K562 (cell line): ENCODE data around the gene CYFIP2. TPM values are rescaled to one million over a fixed set of nuclear protein-coding genes. Genes with fewer than 3 reads are reported as not detected.

Experiments
- CREM ChIP-seq: IDR thresholded peaks from 2 replicates; pipeline ENCODE4 v1.6.1; 2014; ENCODE audit warnings: antibody characterized with exemption, low read depth
- ELF2 ChIP-seq: fragments of 250-450 bp; sonication (Bioruptor Pico); IDR thresholded peaks from 2 replicates; pipeline ENCODE4 v1.5.0; 2021; ENCODE audit warnings: mild to moderate bottlenecking
- FOXM1 ChIP-seq, 2 experiments: fragments of 450-650 bp in 1 of 2; sonication (generic) in 1 of 2; formaldehyde crosslinking in 1 of 2; IDR thresholded peaks; 2 replicates each; pipeline versions ENCODE4 v1.6.1 to v1.9.0; 2017 to 2022; ENCODE audit warnings: low read depth in 2 of 2, mild to moderate bottlenecking in 2 of 2, missing genetic modification reagents in 1 of 2, moderate library complexity in 1 of 2
- GABPB2 ChIP-seq: fragments of 250-450 bp; sonication (Bioruptor Pico); conservative IDR thresholded peaks from 2 replicates; pipeline ENCODE4 v1.5.1; 2021; ENCODE audit warnings: mild to moderate bottlenecking
- GATAD2A ChIP-seq: fragments of 450-650 bp; IDR thresholded peaks from 2 replicates; pipeline ENCODE4 v1.6.1; 2017
- GTF2F1 ChIP-seq: IDR thresholded peaks from 2 replicates; pipeline ENCODE4 v1.6.1; 2011; ENCODE audit warnings: low read depth, low read length, improper control_type of control experiment
- MYC ChIP-seq, 2 experiments: fragments of 250-450 bp in 1 of 2; sonication (Bioruptor Pico) in 1 of 2; IDR thresholded peaks; 2 replicates each; pipeline versions ENCODE4 v1.5.1 to v1.6.1; 2012 to 2021; ENCODE audit warnings: low read depth in 2 of 2, borderline replicate concordance in 1 of 2, improper control_type of control experiment in 1 of 2, low read length in 1 of 2, mild to moderate bottlenecking in 1 of 2, moderate library complexity in 1 of 2
- PRMT5 ChIP-seq: sonication (generic); formaldehyde crosslinking; IDR thresholded peaks from 2 replicates; pipeline ENCODE4 v1.5.0; 2020; ENCODE audit warnings: missing genetic modification reagents
- TAL1 ChIP-seq: fragments of 450-650 bp; IDR thresholded peaks from 2 replicates; pipeline ENCODE4 v1.6.1; 2016; ENCODE audit warnings: mild to moderate bottlenecking
- TEAD1 ChIP-seq, 2 experiments: fragments of 450-650 bp in 1 of 2; sonication (generic) in 1 of 2; formaldehyde crosslinking; IDR thresholded peaks; 2 replicates each; pipeline versions ENCODE4 v1.4.0 to v1.8.0; 2020 to 2022; ENCODE audit warnings: mild to moderate bottlenecking in 2 of 2, missing genetic modification reagents in 1 of 2
- TOE1 ChIP-seq, 2 experiments: fragments of 450-650 bp in 1 of 2; sonication (generic) in 1 of 2; formaldehyde crosslinking in 1 of 2; IDR thresholded peaks; 2 replicates each; pipeline versions ENCODE4 v1.7.1 to v1.8.0; 2016 to 2022; ENCODE audit warnings: borderline replicate concordance in 2 of 2, mild to moderate bottlenecking in 2 of 2, antibody characterized with exemption in 1 of 2, inconsistent platforms in 1 of 2, low read depth in 1 of 2, missing genetic modification reagents in 1 of 2, moderate library complexity in 1 of 2
- ZNF347 ChIP-seq: fragments of 450-650 bp; formaldehyde crosslinking; IDR thresholded peaks from 2 replicates; pipeline ENCODE4 v1.4.0; 2020; ENCODE audit warnings: low read depth, mild to moderate bottlenecking, moderate library complexity
- ZNF584 ChIP-seq: fragments of 200-800 bp; sonication (Bioruptor generic); IDR thresholded peaks from 2 replicates; pipeline ENCODE4 v1.6.1; 2016; ENCODE audit warnings: low read depth, mild to moderate bottlenecking, missing genetic modification characterization, missing compliant biosample characterization
- polyA plus RNA-seq, 8 experiments: library from polyadenylated mRNA; depleted of rRNA in 4 of 8; stranded (reverse) in 5 of 8; unstranded in 3 of 8; fragments of >200 nt; fragmentation: Nextera tagmentation in 2 of 8; fragmentation: Illumina TruSeq in 1 of 8; extraction: Ambion mirVana in 2 of 8; extraction: Trizol in 1 of 8; gene quantifications; 2 replicates each; pipeline versions ENCODE4 v1.2.1 to v1.2.3, GENCODE V29; 2011 to 2014; ENCODE audit warnings: inconsistent platforms in 1 of 8, missing spikeins in 1 of 8
- total RNA-seq, 7 experiments: library from RNA; depleted of rRNA in 6 of 7; stranded (reverse); fragments of >200 nt in 6 of 7; fragmentation: Illumina TruSeq in 2 of 7; extraction: Trizol in 2 of 7; gene quantifications; 2 replicates each; pipeline versions ENCODE4 v1.2.1 to v1.2.3, GENCODE V29; 2011 to 2021; ENCODE audit warnings: low replicate concordance in 1 of 7
- TF ChIP-seq, protein P1 (sequence below): IDR thresholded peaks from 3 replicates; pipeline ENCODE4 v1.6.1; 2011; ENCODE audit warnings: borderline replicate concordance, mild to moderate bottlenecking; ENCODE audit not compliant: insufficient read length, insufficient read depth
- TF ChIP-seq, protein P2 (sequence below): IDR thresholded peaks from 2 replicates; pipeline ENCODE4 v1.6.1; 2011; ENCODE audit warnings: borderline replicate concordance, low read depth, mild to moderate bottlenecking, moderate library complexity, low read length; ENCODE audit not compliant: insufficient read depth, poor library complexity, severe bottlenecking
- TF ChIP-seq, protein P3 (sequence below): fragments of 450-650 bp; formaldehyde crosslinking; conservative IDR thresholded peaks from 2 replicates; pipeline ENCODE4 v1.4.0; 2022; ENCODE audit warnings: mild to moderate bottlenecking, missing genetic modification characterization
- TF ChIP-seq, protein P4 (sequence below): fragments of 450-650 bp; IDR thresholded peaks from 2 replicates; pipeline ENCODE4 v1.6.1; 2016
- TF ChIP-seq, protein P5 (sequence below): fragments of 150-350 bp; IDR thresholded peaks from 2 replicates; pipeline ENCODE4 v1.6.1; 2014; ENCODE audit warnings: low read depth, mild to moderate bottlenecking, low read length, borderline replicate concordance

CYFIP2 gene
- total and polyA plus RNA-seq, 9 of the 15 experiments (the other 6 are each of a cell fraction or from before 2014, with no cell fraction given), result 0.76 to 2.9 (median 1.4) TPM; not detected in 1

DNA sequence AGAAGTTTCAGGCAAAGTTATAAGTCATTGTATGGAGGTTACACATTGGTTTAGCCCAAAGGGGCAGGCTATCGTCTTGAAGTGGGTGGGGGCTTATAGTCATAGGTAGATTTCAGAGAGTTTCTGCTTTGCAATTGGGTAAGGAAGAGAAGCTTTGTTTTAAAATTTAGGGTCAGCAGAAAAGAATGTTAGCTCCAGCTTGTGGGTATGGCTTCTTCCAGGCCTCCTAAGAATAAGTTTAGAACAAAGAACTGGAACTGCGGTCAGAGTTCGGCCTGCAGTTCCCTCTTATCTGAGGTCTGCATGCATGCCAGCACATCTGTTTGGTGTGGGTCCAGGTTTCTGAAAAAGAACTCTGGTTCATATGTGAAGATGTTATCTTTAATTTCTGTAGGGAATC lies 96.1 kb downstream of the CYFIP2 start (continued):
- TF ChIP-seq TOE1 (IDR thresholded peaks at IDR 0.05; ENCODE audit: borderline replicate concordance), result no peak
- no peak for TF ChIP-seq TOE1 (CRISPR knock-in tag; IDR thresholded peaks at IDR 0.05; ENCODE audit: borderline replicate concordance, low read depth)
- no peak for TF ChIP-seq GABPB2 (CRISPR knock-in tag)
- TF ChIP-seq ZNF347 (CRISPR knock-in tag), result no peak
- 0 out of 2 replicates have a peak, but pooled peaks have one; percentile 44 for TF ChIP-seq ZNF584 (CRISPR knock-in tag)
- no peak; the same call in 1 of the 2 replicates for TF ChIP-seq CREM
- TF ChIP-seq, protein P1, sequence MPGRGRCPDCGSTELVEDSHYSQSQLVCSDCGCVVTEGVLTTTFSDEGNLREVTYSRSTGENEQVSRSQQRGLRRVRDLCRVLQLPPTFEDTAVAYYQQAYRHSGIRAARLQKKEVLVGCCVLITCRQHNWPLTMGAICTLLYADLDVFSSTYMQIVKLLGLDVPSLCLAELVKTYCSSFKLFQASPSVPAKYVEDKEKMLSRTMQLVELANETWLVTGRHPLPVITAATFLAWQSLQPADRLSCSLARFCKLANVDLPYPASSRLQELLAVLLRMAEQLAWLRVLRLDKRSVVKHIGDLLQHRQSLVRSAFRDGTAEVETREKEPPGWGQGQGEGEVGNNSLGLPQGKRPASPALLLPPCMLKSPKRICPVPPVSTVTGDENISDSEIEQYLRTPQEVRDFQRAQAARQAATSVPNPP, result no peak
- peak; percentile 83 for TF ChIP-seq FOXM1 (IDR thresholded peaks at IDR 0.05; ENCODE audit: low read depth)
- no peak for TF ChIP-seq FOXM1 (CRISPR knock-in tag; IDR thresholded peaks at IDR 0.05; ENCODE audit: low read depth)
- TF ChIP-seq, protein P2, sequence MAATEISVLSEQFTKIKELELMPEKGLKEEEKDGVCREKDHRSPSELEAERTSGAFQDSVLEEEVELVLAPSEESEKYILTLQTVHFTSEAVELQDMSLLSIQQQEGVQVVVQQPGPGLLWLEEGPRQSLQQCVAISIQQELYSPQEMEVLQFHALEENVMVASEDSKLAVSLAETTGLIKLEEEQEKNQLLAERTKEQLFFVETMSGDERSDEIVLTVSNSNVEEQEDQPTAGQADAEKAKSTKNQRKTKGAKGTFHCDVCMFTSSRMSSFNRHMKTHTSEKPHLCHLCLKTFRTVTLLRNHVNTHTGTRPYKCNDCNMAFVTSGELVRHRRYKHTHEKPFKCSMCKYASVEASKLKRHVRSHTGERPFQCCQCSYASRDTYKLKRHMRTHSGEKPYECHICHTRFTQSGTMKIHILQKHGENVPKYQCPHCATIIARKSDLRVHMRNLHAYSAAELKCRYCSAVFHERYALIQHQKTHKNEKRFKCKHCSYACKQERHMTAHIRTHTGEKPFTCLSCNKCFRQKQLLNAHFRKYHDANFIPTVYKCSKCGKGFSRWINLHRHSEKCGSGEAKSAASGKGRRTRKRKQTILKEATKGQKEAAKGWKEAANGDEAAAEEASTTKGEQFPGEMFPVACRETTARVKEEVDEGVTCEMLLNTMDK, result no peak
- TF ChIP-seq ELF2 (CRISPR knock-in tag), result no peak
- no peak for TF ChIP-seq MYC (IDR thresholded peaks at IDR 0.05; ENCODE audit: low read depth, low read length)
- no peak for TF ChIP-seq MYC (CRISPR knock-in tag; IDR thresholded peaks at IDR 0.05; ENCODE audit: borderline replicate concordance, low read depth)
- TF ChIP-seq, protein P3, sequence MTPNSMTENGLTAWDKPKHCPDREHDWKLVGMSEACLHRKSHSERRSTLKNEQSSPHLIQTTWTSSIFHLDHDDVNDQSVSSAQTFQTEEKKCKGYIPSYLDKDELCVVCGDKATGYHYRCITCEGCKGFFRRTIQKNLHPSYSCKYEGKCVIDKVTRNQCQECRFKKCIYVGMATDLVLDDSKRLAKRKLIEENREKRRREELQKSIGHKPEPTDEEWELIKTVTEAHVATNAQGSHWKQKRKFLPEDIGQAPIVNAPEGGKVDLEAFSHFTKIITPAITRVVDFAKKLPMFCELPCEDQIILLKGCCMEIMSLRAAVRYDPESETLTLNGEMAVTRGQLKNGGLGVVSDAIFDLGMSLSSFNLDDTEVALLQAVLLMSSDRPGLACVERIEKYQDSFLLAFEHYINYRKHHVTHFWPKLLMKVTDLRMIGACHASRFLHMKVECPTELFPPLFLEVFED (CRISPR knock-in tag), result no peak
- TF ChIP-seq, protein P4, sequence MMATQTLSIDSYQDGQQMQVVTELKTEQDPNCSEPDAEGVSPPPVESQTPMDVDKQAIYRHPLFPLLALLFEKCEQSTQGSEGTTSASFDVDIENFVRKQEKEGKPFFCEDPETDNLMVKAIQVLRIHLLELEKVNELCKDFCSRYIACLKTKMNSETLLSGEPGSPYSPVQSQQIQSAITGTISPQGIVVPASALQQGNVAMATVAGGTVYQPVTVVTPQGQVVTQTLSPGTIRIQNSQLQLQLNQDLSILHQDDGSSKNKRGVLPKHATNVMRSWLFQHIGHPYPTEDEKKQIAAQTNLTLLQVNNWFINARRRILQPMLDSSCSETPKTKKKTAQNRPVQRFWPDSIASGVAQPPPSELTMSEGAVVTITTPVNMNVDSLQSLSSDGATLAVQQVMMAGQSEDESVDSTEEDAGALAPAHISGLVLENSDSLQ, result no peak
- no peak for TF ChIP-seq PRMT5
- peak; percentile 81 for TF ChIP-seq TAL1
- TF ChIP-seq TEAD1 (CRISPR knock-in tag; IDR thresholded peaks at IDR 0.05), result peak in 1 of 2 experiments; percentile 70; a peak in 3 of 4 replicates
- no peak for TF ChIP-seq GATAD2A
- TF ChIP-seq, protein P5, sequence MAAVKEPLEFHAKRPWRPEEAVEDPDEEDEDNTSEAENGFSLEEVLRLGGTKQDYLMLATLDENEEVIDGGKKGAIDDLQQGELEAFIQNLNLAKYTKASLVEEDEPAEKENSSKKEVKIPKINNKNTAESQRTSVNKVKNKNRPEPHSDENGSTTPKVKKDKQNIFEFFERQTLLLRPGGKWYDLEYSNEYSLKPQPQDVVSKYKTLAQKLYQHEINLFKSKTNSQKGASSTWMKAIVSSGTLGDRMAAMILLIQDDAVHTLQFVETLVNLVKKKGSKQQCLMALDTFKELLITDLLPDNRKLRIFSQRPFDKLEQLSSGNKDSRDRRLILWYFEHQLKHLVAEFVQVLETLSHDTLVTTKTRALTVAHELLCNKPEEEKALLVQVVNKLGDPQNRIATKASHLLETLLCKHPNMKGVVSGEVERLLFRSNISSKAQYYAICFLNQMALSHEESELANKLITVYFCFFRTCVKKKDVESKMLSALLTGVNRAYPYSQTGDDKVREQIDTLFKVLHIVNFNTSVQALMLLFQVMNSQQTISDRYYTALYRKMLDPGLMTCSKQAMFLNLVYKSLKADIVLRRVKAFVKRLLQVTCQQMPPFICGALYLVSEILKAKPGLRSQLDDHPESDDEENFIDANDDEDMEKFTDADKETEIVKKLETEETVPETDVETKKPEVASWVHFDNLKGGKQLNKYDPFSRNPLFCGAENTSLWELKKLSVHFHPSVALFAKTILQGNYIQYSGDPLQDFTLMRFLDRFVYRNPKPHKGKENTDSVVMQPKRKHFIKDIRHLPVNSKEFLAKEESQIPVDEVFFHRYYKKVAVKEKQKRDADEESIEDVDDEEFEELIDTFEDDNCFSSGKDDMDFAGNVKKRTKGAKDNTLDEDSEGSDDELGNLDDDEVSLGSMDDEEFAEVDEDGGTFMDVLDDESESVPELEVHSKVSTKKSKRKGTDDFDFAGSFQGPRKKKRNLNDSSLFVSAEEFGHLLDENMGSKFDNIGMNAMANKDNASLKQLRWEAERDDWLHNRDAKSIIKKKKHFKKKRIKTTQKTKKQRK, result no peak
- TF ChIP-seq GTF2F1, result no peak
